Measurements from ENCODE around the gene CAPN5. TPM values are rescaled to one million over a fixed set of nuclear protein-coding genes. Genes with fewer than 3 reads are reported as not detected.

CAPN5 gene
- total and polyA plus RNA-seq, 10 of the 15 experiments (the other 5 are each of a cell fraction or from before 2014, with no cell fraction given): 0.02 to 0.33 (median 0.07) TPM; not detected in 3

DNA sequence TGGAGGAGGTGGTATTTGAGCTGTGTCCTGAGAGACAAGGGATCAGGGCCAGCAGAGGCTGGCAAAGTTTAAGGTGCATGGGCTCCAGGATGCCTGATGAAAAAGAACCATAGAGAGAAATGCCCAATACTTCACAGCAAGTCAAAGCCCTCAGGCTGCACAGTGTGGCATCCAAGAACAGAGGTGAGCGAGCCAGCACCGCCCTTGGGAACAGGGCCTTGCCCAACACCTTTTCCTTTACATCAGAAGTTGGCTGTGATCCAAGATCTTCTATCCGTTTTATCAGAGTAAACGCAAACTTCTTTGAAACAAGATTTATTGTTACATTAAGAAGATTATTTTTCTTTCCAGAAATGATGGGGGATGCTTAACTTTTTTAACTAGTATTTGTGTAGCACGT lies 31.2 kb upstream of the CAPN5 start:
- FAIRE-seq (no peak), ATAC-seq (no peak), DNase-seq (ENCODE audit: low read depth, low spot score) (no peak)
- ChIA-PET SMC1A (ENCODE audit: uncharacterized antibody, unreplicated experiment) (interaction anchor here (4.6 kb wide), 1 partner anchor 116 kb away, joined by 28 read pairs; no protein-coding TSS in a partner anchor), RAD21 (ENCODE audit: unreplicated experiment) (interaction anchor here (1.1 to 1.4 kb wide), 2 partner anchors 12 to 116 kb away, joined by 3 to 4 read pairs; no protein-coding TSS in a partner anchor), CTCF (interaction anchor here (1.4 to 2.0 kb wide), 5 partner anchors 10 to 117 kb away, joined by 3 to 9 read pairs (median 4); no protein-coding TSS in a partner anchor), POLR2A (no interaction called here)
- BruUV-seq (replicated peaks): no TSS peak
- Histone ChIP-seq H3K9ac (ENCODE audit: control insufficient read depth, insufficient read depth, low read length) (no peak overlapping the region), H3K4me1 (ENCODE audit: control insufficient read depth, insufficient read depth, low read length) (peaks cover 6% of the 10 kb centered on the region), H3K27me3 (replicated peaks in 1 of 2; ENCODE audit: control insufficient read depth in 2 of 2, insufficient read depth in 2 of 2, low read length in 1 of 2) (peaks cover 1 to 4% of the 10 kb centered on the region in 2 experiments; a peak in 3 of 4 replicates), H3K36me3 (ENCODE audit: control insufficient read depth in 2 of 2, insufficient read depth in 2 of 2, low read length in 1 of 2) (no peaks in the 10 kb centered on the region), H3K4me2 (ENCODE audit: control insufficient read depth, insufficient read depth) (no peak overlapping the region), H3K79me2 (ENCODE audit: control insufficient read depth, insufficient read depth, low read length) (no peaks in the 10 kb centered on the region), H3K27ac (ENCODE audit: control insufficient read depth, insufficient read depth) (no peak overlapping the region), H4K20me1 (ENCODE audit: control insufficient read depth, insufficient read depth) (no peaks in the 10 kb centered on the region), H3K9me3 (replicated peaks; ENCODE audit: control insufficient read depth, insufficient read depth, low read length) (no peaks in the 10 kb centered on the region; the same call in 2 of the 3 replicates), H2AFZ (ENCODE audit: control insufficient read depth, low read depth, low read length) (no peak overlapping the region), H3K4me3 (no peak overlapping the region)
- intact Hi-C loops (cut with micrococcal nuclease; ENCODE audit: unreplicated experiment) (no loop called here), in situ Hi-C loops (cut with MboI) (no loop called here)
- TF ChIP-seq TCF3 (IDR thresholded peaks at IDR 0.05; ENCODE audit: borderline replicate concordance, insufficient read depth, low read depth, low read length): no peak
- TF ChIP-seq KDM1A (IDR thresholded peaks at IDR 0.05; ENCODE audit: borderline replicate concordance): no peak
- no peak for TF ChIP-seq ZNF274 (IDR thresholded peaks at IDR 0.05; ENCODE audit: insufficient read depth, insufficient read length)
- TF ChIP-seq EED (IDR thresholded peaks at IDR 0.05; ENCODE audit: low read depth): no peak
- TF ChIP-seq, protein P1, sequence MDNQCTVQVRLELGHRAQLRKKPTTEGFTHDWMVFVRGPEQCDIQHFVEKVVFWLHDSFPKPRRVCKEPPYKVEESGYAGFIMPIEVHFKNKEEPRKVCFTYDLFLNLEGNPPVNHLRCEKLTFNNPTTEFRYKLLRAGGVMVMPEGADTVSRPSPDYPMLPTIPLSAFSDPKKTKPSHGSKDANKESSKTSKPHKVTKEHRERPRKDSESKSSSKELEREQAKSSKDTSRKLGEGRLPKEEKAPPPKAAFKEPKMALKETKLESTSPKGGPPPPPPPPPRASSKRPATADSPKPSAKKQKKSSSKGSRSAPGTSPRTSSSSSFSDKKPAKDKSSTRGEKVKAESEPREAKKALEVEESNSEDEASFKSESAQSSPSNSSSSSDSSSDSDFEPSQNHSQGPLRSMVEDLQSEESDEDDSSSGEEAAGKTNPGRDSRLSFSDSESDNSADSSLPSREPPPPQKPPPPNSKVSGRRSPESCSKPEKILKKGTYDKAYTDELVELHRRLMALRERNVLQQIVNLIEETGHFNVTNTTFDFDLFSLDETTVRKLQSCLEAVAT (IDR thresholded peaks at IDR 0.05): no peak
- no peak for TF ChIP-seq ATF7 (IDR thresholded peaks at IDR 0.05; ENCODE audit: low read depth)
- no peak for TF ChIP-seq STAT1 (conservative IDR thresholded peaks at IDR 0.05)
- TF ChIP-seq HDGF (IDR thresholded peaks at IDR 0.05): no peak
- TF ChIP-seq ZSCAN29 (IDR thresholded peaks at IDR 0.05): no peak
- TF ChIP-seq, protein P2, sequence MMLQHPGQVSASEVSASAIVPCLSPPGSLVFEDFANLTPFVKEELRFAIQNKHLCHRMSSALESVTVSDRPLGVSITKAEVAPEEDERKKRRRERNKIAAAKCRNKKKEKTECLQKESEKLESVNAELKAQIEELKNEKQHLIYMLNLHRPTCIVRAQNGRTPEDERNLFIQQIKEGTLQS (IDR thresholded peaks at IDR 0.05; ENCODE audit: borderline replicate concordance, extremely low read depth, low read depth, low read length): no peak
- no peak for TF ChIP-seq BCL11A (IDR thresholded peaks at IDR 0.05; ENCODE audit: low read depth, low read length)
- 16% methylated on average over 5 of the region's 5 CpGs for whole genome bisulfite sequencing (ENCODE audit: insufficient coverage, insufficient replicate concordance, low lambda C conversion rate, missing lambda C conversion rate)
